Measurements from ENCODE around the gene ECPAS. TPM values are rescaled to one million over a fixed set of nuclear protein-coding genes. Genes with fewer than 3 reads are reported as not detected.

The ECPAS gene
- total and polyA plus RNA-seq, 2 donors from 2014 or later = 28.1 to 83.7 TPM

DNA sequence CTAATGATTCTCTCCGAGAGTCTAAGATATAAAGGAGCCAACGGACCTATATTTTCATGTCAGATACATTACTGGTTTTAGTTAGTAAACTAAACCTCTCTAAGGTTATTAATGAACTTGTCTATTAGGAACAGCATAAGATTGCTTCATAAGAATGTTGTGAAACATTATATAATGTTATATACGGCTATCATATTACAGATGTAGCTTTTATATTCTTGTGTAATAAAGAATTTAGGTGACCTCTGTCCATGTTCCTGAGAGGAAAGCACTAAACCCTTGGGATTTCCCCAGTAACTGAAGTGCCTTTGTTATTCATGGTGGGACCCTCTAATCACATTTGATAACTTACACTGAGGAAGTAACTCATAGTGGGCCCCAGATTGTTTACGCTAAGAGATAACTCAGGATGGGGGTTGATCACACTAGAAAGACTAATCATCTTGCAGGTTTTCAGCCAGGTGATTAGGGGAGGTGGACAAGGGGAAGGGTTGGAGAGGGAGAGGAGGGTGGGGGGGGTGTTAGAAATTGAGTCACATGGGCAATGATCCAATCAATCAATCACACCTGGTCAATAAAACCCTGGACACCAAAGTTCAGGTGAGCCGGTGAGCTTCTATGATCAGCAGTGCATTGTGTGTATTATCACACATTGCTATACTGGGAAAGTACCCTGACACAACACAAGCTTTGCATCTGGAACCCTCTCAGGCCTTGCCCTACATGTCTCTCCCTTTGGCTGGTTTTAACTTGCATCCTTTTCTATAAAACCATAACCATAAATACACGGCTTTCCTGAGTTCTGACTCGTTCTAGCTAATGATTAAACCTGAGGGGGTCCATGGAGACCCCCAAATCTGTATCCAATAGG lies 25.8 kb downstream of the ECPAS start:
- Histone ChIP-seq H3K27ac (ENCODE audit: low read depth in 2 of 2, low read length in 2 of 2) (no peak overlapping the region), H3K27me3 (ENCODE audit: control insufficient read depth, insufficient read depth, low read length) (no peaks in the 10 kb centered on the region), H3K36me3 (ENCODE audit: control insufficient read depth in 2 of 3, insufficient read depth in 3 of 3, low read length in 3 of 3) (no peaks in the 10 kb centered on the region), H3K4me3 (ENCODE audit: low read length in 3 of 3) (no peak overlapping the region), H3K4me1 (ENCODE audit: control insufficient read depth in 2 of 3, insufficient read depth in 2 of 3, low read depth in 1 of 3, low read length in 3 of 3) (peaks cover 0 to 21% (median 8%) of the 10 kb centered on the region in 3 donors), H3K9ac (ENCODE audit: low read length in 3 of 3) (no peak overlapping the region), H3K9me3 (ENCODE audit: control insufficient read depth in 2 of 3, insufficient read depth in 1 of 3, low read length in 3 of 3) (peaks cover 2 to 5% (median 4%) of the 10 kb centered on the region in 3 donors)
- DNase-seq (no peak), FAIRE-seq (no peak)
- TF ChIP-seq, protein P1, sequence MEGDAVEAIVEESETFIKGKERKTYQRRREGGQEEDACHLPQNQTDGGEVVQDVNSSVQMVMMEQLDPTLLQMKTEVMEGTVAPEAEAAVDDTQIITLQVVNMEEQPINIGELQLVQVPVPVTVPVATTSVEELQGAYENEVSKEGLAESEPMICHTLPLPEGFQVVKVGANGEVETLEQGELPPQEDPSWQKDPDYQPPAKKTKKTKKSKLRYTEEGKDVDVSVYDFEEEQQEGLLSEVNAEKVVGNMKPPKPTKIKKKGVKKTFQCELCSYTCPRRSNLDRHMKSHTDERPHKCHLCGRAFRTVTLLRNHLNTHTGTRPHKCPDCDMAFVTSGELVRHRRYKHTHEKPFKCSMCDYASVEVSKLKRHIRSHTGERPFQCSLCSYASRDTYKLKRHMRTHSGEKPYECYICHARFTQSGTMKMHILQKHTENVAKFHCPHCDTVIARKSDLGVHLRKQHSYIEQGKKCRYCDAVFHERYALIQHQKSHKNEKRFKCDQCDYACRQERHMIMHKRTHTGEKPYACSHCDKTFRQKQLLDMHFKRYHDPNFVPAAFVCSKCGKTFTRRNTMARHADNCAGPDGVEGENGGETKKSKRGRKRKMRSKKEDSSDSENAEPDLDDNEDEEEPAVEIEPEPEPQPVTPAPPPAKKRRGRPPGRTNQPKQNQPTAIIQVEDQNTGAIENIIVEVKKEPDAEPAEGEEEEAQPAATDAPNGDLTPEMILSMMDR (IDR thresholded peaks at IDR 0.05; ENCODE audit: borderline replicate concordance, extremely low read depth, insufficient read depth) = no peak
- intact Hi-C loops (cut with DNase I) = no loop called here

DNA sequence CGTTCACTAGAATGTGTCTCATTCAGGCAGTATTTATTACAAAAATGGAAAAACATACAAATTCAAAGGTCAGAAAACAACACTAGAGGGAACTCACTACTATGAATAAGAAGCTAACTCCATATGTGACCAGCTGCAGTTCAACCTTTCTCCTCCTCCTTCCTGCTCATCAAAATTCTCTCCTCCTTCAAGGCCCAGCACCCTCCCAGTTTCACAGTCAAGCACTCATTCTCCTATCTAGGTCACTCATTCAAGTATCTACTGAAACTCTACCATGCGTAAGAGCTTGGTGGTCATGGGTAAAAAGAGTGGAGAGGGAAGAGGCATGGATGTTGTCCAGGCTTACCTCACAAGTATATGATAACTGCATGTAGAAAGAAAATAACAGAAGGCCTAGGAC lies 27.7 kb downstream of the ECPAS start:
- Histone ChIP-seq H3K4me1 (ENCODE audit: control insufficient read depth in 2 of 3, insufficient read depth in 2 of 3, low read depth in 1 of 3, low read length in 3 of 3) (peaks cover 0 to 26% (median 8%) of the 10 kb centered on the region in 3 donors), H3K9ac (ENCODE audit: low read length in 3 of 3) (no peak overlapping the region), H3K36me3 (ENCODE audit: control insufficient read depth in 2 of 3, insufficient read depth in 3 of 3, low read length in 3 of 3) (no peaks in the 10 kb centered on the region), H3K4me3 (ENCODE audit: low read length in 3 of 3) (no peak overlapping the region), H3K27ac (ENCODE audit: low read depth in 2 of 2, low read length in 2 of 2) (no peak overlapping the region), H3K27me3 (ENCODE audit: control insufficient read depth, insufficient read depth, low read length) (no peaks in the 10 kb centered on the region), H3K9me3 (ENCODE audit: control insufficient read depth in 2 of 3, insufficient read depth in 1 of 3, low read length in 3 of 3) (peaks cover 0 to 2% (median 1%) of the 10 kb centered on the region in 3 donors)
- no peak for FAIRE-seq
- intact Hi-C loops (cut with DNase I) = no loop called here
- DNase-seq = peak in 1 of 5 donors; percentile 39
- TF ChIP-seq, protein P1 (IDR thresholded peaks at IDR 0.05; ENCODE audit: borderline replicate concordance, extremely low read depth, insufficient read depth) = no peak

DNA sequence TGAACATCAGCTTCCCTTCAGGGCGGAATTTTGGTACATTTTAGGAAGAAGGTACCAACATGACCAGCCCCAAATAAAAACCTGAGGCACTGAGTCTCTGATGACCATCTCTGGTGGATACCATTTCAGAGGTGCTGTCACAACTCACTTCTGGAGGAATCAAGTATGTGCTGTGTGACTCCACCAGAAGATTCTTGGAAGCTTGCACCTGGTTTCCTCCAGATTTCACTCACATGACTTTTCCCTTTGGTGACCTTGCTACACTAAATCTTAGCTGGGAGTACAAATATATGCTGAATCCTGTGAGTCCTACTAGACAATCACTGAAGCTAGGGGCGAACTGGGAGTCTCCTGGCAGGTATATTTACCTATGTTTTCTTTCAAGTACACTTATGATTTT lies 28.5 kb downstream of the ECPAS start:
- FAIRE-seq (no peak), DNase-seq (no peak)
- H3K4me3 ChIP-seq (ENCODE audit: low read length in 3 of 3) = no peak overlapping the region
- no peaks in the 10 kb centered on the region for H3K36me3 ChIP-seq (ENCODE audit: control insufficient read depth in 2 of 3, insufficient read depth in 3 of 3, low read length in 3 of 3)
- H3K27ac ChIP-seq (ENCODE audit: low read depth in 2 of 2, low read length in 2 of 2) = peak overlapping the region in 1 of 2 donors; percentile 20
- H3K4me1 ChIP-seq (ENCODE audit: control insufficient read depth in 2 of 3, insufficient read depth in 2 of 3, low read depth in 1 of 3, low read length in 3 of 3) = peaks cover 0 to 27% (median 8%) of the 10 kb centered on the region in 3 donors
- H3K27me3 ChIP-seq (ENCODE audit: control insufficient read depth, insufficient read depth, low read length) = no peaks in the 10 kb centered on the region
- no peak overlapping the region for H3K9ac ChIP-seq (ENCODE audit: low read length in 3 of 3)
- intact Hi-C loops (cut with DNase I) = no loop called here
- TF ChIP-seq, protein P1 (IDR thresholded peaks at IDR 0.05; ENCODE audit: borderline replicate concordance, extremely low read depth, insufficient read depth) = no peak
- H3K9me3 ChIP-seq (ENCODE audit: control insufficient read depth in 2 of 3, insufficient read depth in 1 of 3, low read length in 3 of 3) = no peaks in the 10 kb centered on the region

All from kidney (tissue), 14 donors.